Measurements from ENCODE around the gene RERG. TPM values are rescaled to one million over a fixed set of nuclear protein-coding genes. Genes with fewer than 3 reads are reported as not detected.

The RERG gene
- total RNA-seq, 1 donor from 2014 or later = 4.7 TPM

GRCh38 chr12:15173142-15173541 is 48.1 kb downstream of the RERG start:
- H3K9ac ChIP-seq (ENCODE audit: low read depth in 1 of 3, low read length in 3 of 3) = no peak overlapping the region
- no peak overlapping the region for H3K4me3 ChIP-seq (ENCODE audit: low read length in 3 of 3)
- no peak overlapping the region for H3K27ac ChIP-seq (ENCODE audit: low read depth, low read length)
- no peaks in the 10 kb centered on the region for H3K27me3 ChIP-seq (ENCODE audit: control insufficient read depth in 3 of 3, insufficient read depth in 3 of 3, low read length in 3 of 3)
- no peaks in the 10 kb centered on the region for H3K4me1 ChIP-seq (ENCODE audit: control insufficient read depth in 3 of 3, insufficient read depth in 3 of 3, low read length in 3 of 3)
- no peaks in the 10 kb centered on the region for H3K36me3 ChIP-seq (ENCODE audit: control insufficient read depth in 3 of 3, insufficient read depth in 3 of 3, low read length in 3 of 3)
- no peaks in the 10 kb centered on the region for H3K9me3 ChIP-seq (ENCODE audit: control insufficient read depth in 3 of 3, low read length in 3 of 3)

DNA sequence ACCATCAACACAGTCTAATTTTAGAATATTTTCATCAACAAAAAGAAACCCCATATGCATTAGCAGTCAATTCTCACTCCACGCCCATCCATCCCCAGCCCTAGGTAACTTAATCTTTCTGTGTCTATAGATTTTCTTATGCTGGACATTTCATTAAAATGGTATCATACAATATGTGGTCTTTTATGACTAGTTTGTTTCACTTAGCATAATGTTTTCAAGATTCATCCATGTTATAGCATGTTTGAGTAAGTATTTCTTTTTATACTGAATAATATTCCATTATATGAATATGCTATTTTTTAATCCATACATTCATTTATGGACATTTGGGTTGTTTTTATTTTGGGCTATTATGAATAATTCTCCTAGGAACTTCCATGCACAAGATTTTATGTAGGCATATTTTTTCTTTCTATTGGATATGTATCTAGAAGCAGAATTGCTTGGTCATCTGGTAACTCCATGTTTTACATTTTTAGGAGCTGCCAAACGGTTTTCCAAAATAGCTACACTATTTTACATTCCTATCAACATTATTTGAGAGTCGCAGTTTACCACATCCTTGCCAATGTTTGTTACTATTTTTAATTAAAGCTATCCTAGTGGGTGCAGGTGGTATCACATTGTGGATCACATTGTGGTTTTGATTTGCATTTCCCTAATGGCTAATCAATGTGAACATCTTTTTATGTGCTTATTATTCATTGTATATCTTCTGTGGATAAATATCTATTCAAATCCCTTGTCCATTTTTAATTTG is 49.0 kb downstream of the RERG start:
- Histone ChIP-seq H3K36me3 (ENCODE audit: control insufficient read depth in 3 of 3, insufficient read depth in 3 of 3, low read length in 3 of 3) (no peaks in the 10 kb centered on the region), H3K4me1 (ENCODE audit: control insufficient read depth in 3 of 3, insufficient read depth in 3 of 3, low read length in 3 of 3) (no peaks in the 10 kb centered on the region)

DNA sequence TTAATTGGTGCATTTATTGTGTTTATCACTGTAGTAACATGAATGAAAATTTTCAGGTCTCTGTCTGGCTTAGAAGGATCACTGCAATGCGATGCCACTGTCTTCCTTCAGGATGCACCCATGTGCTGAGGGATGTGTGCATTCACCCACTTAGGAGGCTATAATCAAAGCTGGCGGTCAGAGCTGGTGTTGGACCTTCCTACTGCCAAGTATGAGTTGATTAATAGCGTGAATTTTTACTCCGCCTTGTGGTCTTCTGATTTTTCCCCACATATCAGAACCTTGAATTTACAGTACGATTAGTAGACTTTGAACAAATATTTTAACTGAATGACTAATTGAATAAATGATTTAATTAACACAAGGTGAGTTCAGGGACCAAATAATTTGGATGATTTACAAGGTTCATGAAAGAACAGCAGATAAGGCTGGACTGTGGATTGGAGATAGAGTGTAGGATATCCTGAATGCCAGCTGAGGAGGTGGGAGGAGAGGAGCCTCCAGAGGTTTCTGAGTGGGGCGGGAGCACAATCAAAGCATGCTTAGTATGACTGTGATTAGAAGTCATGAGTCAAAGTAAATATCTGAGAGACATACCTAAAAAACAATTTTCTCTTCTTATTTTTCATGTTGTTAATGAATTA is 50.1 kb downstream of the RERG start:
- Histone ChIP-seq H3K9ac (ENCODE audit: low read depth in 1 of 3, low read length in 3 of 3) (no peak overlapping the region), H3K4me3 (ENCODE audit: low read length in 3 of 3) (no peak overlapping the region), H3K4me1 (ENCODE audit: control insufficient read depth in 3 of 3, insufficient read depth in 3 of 3, low read length in 3 of 3) (no peaks in the 10 kb centered on the region), H3K9me3 (ENCODE audit: control insufficient read depth in 3 of 3, low read length in 3 of 3) (no peaks in the 10 kb centered on the region), H3K27ac (ENCODE audit: low read depth, low read length) (no peak overlapping the region), H3K36me3 (ENCODE audit: control insufficient read depth in 3 of 3, insufficient read depth in 3 of 3, low read length in 3 of 3) (no peaks in the 10 kb centered on the region), H3K27me3 (ENCODE audit: control insufficient read depth in 3 of 3, insufficient read depth in 3 of 3, low read length in 3 of 3) (no peaks in the 10 kb centered on the region)

More for the DNA sequence above, 49.0 kb downstream of the RERG start:
- no peaks in the 10 kb centered on the region for H3K9me3 ChIP-seq (ENCODE audit: control insufficient read depth in 3 of 3, low read length in 3 of 3)
- no peak overlapping the region for H3K9ac ChIP-seq (ENCODE audit: low read depth in 1 of 3, low read length in 3 of 3)
- no peak overlapping the region for H3K4me3 ChIP-seq (ENCODE audit: low read length in 3 of 3)
- no peak overlapping the region for H3K27ac ChIP-seq (ENCODE audit: low read depth, low read length)
- H3K27me3 ChIP-seq (ENCODE audit: control insufficient read depth in 3 of 3, insufficient read depth in 3 of 3, low read length in 3 of 3) = no peaks in the 10 kb centered on the region

GRCh38 chr12:15168026-15168678 is 53.1 kb downstream of the RERG start:
- no peak overlapping the region for H3K9ac ChIP-seq (ENCODE audit: low read depth in 1 of 3, low read length in 3 of 3)
- no peaks in the 10 kb centered on the region for H3K36me3 ChIP-seq (ENCODE audit: control insufficient read depth in 3 of 3, insufficient read depth in 3 of 3, low read length in 3 of 3)
- H3K27ac ChIP-seq (ENCODE audit: low read depth, low read length) = peak overlapping the region; percentile 5
- H3K9me3 ChIP-seq (ENCODE audit: control insufficient read depth in 3 of 3, low read length in 3 of 3) = no peaks in the 10 kb centered on the region
- H3K4me3 ChIP-seq (ENCODE audit: low read length in 3 of 3) = no peak overlapping the region
- H3K4me1 ChIP-seq (ENCODE audit: control insufficient read depth in 3 of 3, insufficient read depth in 3 of 3, low read length in 3 of 3) = peaks cover 0 to 6% (median 5%) of the 10 kb centered on the region in 3 donors
- no peaks in the 10 kb centered on the region for H3K27me3 ChIP-seq (ENCODE audit: control insufficient read depth in 3 of 3, insufficient read depth in 3 of 3, low read length in 3 of 3)

GRCh38 chr12:15165012-15165659 is 56.1 kb downstream of the RERG start:
- Histone ChIP-seq H3K9ac (ENCODE audit: low read depth in 1 of 3, low read length in 3 of 3) (no peak overlapping the region), H3K4me1 (ENCODE audit: control insufficient read depth in 3 of 3, insufficient read depth in 3 of 3, low read length in 3 of 3) (peaks cover 0 to 6% (median 5%) of the 10 kb centered on the region in 3 donors), H3K27ac (ENCODE audit: low read depth, low read length) (peak overlapping the region; percentile 71)

DNA sequence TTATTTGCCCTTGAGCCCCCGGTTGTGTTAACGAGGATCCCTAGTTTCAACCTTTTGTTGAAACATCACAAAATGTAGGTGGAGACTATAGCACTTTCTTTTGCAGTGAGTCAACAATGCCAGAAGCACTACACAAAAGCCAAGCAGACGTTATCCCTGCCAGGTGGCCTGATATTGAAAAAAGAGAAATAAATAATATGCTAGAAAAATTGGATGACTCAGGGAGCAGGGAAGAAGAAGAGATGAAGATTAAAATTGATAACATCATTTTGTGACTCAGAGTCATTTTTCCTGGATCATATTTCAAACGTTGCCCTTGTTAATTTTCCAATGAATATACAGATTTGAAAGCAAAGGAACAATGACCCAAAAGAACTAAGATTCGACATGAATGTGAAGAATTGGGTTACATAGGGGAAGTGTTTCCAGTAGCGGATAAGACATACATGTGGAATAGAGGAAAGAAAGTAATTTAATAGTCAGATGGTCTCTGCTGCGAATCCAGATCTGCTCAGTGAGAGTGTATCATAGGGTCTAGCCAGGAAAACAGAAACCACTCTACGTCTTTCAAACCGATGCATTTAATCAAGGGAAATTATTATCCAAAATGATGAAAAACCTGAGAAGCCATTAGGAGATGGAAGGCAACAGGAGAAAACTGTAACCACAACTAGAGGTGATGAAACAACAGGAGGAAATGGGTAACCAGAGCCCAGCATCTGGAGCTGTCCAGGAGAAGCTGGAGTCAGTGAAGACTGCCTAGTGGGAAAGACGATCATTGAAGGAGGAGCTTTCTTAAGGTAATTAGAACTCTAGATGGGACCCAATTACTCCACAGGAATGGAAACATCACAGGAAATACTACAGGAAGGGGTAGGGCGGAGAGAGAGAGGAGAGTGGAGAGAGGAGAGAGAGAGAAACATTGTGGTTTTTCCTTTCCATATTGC is 57.9 kb downstream of the RERG start:
- Histone ChIP-seq H3K9me3 (ENCODE audit: control insufficient read depth in 3 of 3, low read length in 3 of 3) (no peaks in the 10 kb centered on the region), H3K27ac (ENCODE audit: low read depth, low read length) (no peak overlapping the region), H3K36me3 (ENCODE audit: control insufficient read depth in 3 of 3, insufficient read depth in 3 of 3, low read length in 3 of 3) (no peaks in the 10 kb centered on the region), H3K4me1 (ENCODE audit: control insufficient read depth in 3 of 3, insufficient read depth in 3 of 3, low read length in 3 of 3) (peaks cover 0 to 6% (median 5%) of the 10 kb centered on the region in 3 donors), H3K9ac (ENCODE audit: low read depth in 1 of 3, low read length in 3 of 3) (no peak overlapping the region), H3K4me3 (ENCODE audit: low read length in 3 of 3) (no peak overlapping the region), H3K27me3 (ENCODE audit: control insufficient read depth in 3 of 3, insufficient read depth in 3 of 3, low read length in 3 of 3) (no peaks in the 10 kb centered on the region)

More at GRCh38 chr12:15165012-15165659, 56.1 kb downstream of the RERG start:
- no peaks in the 10 kb centered on the region for H3K36me3 ChIP-seq (ENCODE audit: control insufficient read depth in 3 of 3, insufficient read depth in 3 of 3, low read length in 3 of 3)
- H3K27me3 ChIP-seq (ENCODE audit: control insufficient read depth in 3 of 3, insufficient read depth in 3 of 3, low read length in 3 of 3) = no peaks in the 10 kb centered on the region
- H3K4me3 ChIP-seq (ENCODE audit: low read length in 3 of 3) = no peak overlapping the region
- no peaks in the 10 kb centered on the region for H3K9me3 ChIP-seq (ENCODE audit: control insufficient read depth in 3 of 3, low read length in 3 of 3)

DNA sequence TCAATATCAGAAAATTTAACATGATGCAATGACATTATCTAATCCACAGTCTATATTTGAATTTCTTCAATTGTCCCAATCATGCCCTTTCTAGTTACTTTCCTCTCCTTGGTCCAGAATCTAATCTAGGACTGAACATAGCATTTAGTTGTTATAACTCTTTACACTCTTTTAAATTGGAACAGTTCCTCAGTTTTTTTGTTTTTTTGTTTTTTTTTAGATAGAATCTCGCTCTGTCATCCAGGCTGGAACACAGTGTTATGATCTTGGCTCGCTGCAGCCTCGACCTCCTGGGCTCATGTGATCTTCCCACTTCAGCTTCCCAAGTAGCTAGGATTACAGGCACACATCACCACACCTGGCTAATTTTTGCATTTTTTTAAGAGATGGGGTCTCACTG is 63.1 kb downstream of the RERG start:
- Histone ChIP-seq H3K27ac (ENCODE audit: low read depth, low read length) (no peak overlapping the region), H3K4me3 (ENCODE audit: low read length in 3 of 3) (no peak overlapping the region)

DNA sequence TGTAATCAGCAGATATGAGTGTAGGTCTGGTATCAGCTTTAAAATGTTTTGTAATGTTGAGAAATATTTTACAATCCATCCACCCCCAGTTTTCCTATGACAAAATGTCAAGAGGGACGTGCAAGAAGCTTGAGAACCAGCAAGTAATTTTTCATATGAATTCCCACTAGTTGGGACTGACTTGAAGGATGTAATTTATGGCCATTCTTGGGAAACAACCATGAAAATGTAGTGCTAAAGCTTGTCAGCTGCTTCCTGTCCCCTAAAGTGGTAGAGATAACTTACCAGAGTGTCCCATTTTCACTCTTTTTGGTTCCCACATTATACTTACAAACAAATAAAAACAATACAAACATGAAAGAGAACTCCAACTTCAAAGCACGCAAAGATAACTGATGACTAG is 63.9 kb downstream of the RERG start:
- H3K36me3 ChIP-seq (ENCODE audit: control insufficient read depth in 3 of 3, insufficient read depth in 3 of 3, low read length in 3 of 3) = no peaks in the 10 kb centered on the region
- H3K4me3 ChIP-seq (ENCODE audit: low read length in 3 of 3) = no peak overlapping the region
- peaks cover 0 to 4% (median 2%) of the 10 kb centered on the region in 3 donors for H3K4me1 ChIP-seq (ENCODE audit: control insufficient read depth in 3 of 3, insufficient read depth in 3 of 3, low read length in 3 of 3)
- H3K27ac ChIP-seq (ENCODE audit: low read depth, low read length) = peak overlapping the region; percentile 28
- H3K9ac ChIP-seq (ENCODE audit: low read depth in 1 of 3, low read length in 3 of 3) = no peak overlapping the region
- no peaks in the 10 kb centered on the region for H3K9me3 ChIP-seq (ENCODE audit: control insufficient read depth in 3 of 3, low read length in 3 of 3)
- H3K27me3 ChIP-seq (ENCODE audit: control insufficient read depth in 3 of 3, insufficient read depth in 3 of 3, low read length in 3 of 3) = no peaks in the 10 kb centered on the region

More for the DNA sequence above, 63.1 kb downstream of the RERG start:
- Histone ChIP-seq H3K4me1 (ENCODE audit: control insufficient read depth in 3 of 3, insufficient read depth in 3 of 3, low read length in 3 of 3) (peaks cover 0 to 2% (median 0%) of the 10 kb centered on the region in 3 donors), H3K36me3 (ENCODE audit: control insufficient read depth in 3 of 3, insufficient read depth in 3 of 3, low read length in 3 of 3) (no peaks in the 10 kb centered on the region), H3K27me3 (ENCODE audit: control insufficient read depth in 3 of 3, insufficient read depth in 3 of 3, low read length in 3 of 3) (no peaks in the 10 kb centered on the region), H3K9me3 (ENCODE audit: control insufficient read depth in 3 of 3, low read length in 3 of 3) (no peaks in the 10 kb centered on the region), H3K9ac (ENCODE audit: low read depth in 1 of 3, low read length in 3 of 3) (no peak overlapping the region)

- no peaks in the 10 kb centered on the region for H3K36me3 ChIP-seq (ENCODE audit: control insufficient read depth in 3 of 3, insufficient read depth in 3 of 3, low read length in 3 of 3)
- peaks cover 0 to 8% (median 7%) of the 10 kb centered on the region in 3 donors for H3K4me1 ChIP-seq (ENCODE audit: control insufficient read depth in 3 of 3, insufficient read depth in 3 of 3, low read length in 3 of 3)
- H3K9me3 ChIP-seq (ENCODE audit: control insufficient read depth in 3 of 3, low read length in 3 of 3) = no peaks in the 10 kb centered on the region
- H3K4me3 ChIP-seq (ENCODE audit: low read length in 3 of 3) = no peak overlapping the region
- H3K27ac ChIP-seq (ENCODE audit: low read depth, low read length) = peak overlapping the region; percentile 26
- no peaks in the 10 kb centered on the region for H3K27me3 ChIP-seq (ENCODE audit: control insufficient read depth in 3 of 3, insufficient read depth in 3 of 3, low read length in 3 of 3)
- no peak overlapping the region for H3K9ac ChIP-seq (ENCODE audit: low read depth in 1 of 3, low read length in 3 of 3)
These were observed 65.9 kb downstream of the RERG start for GRCh38 chr12:15155271-15155670.
